ENCODE measurements around the gene METRNL.
"Not testable (repeated sequence)": the region's sequence is repeated elsewhere in the genome, so short reads cannot be mapped to it uniquely, and the experiment has no call there.

The METRNL gene

GRCh38 chr17:83052241-83052564 is 27.2 kb upstream of the METRNL start:
- DNase-seq (ENCODE audit: low spot score), result no peak

DNA sequence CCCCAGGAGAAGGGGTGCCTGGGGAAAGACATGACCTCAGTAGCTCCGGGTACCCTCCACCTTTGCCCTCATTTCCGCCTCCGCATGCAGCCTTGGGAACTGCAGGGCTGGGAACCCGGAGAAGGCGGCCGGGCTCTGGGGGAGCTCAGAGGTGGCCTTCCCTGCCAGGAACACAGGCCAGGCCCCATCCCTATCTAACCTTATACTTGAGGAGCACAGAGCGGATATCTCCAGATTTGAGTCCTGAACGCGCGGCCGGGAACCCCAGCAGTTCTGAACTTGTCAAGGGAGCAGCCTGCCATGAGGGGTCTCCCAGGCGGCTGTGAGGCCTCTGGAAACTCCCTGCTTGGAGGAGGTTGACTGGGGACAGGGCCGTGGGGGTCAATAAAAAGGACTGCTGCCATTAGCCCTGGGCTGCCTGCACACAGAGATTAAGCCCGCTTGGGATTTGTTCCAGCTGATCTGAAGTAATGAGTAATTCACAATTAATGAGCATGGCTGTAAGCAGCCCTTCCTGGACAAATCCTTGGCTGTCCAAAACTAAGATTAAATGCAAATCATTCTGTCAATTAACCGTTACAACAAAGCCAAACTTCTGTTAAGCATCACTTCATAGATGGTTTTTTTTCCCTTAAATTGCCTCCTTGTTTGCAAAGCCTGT is 26.3 kb upstream of the METRNL start:
- DNase-seq (ENCODE audit: low spot score), result no peak

DNA sequence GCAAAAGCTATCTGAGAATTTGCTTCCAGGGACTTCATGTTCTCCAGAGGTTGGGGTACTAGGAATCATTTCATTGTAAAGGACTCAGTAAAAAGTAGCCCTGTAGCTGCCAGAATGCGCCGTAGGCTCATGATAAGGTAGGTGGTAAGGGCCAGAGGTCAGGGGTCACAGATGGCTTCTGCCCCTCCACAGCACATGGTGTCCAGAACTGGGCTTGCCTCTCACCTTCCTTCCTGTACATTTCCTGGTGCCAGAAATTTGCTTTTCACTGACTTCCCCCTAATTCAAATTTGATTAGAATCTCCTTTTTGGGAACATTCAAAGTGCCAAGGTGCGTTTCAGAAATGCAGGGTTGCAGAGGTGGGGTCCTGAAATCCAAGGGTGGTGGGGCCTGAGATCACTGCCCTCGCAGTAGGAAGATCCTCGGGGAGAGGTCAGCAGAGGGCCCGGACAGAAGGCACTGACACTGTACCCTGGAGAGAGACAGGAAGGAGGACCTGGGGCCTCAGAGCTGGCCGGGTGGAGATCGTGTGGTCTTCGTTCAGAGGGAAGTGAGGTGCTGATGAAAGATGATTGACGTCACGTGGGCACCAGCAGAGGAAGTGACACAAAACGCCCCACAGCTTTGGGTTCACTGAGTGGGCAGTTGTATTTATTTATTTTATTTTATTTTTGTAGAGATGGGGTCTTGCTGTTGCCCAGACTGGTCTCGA is 25.5 kb upstream of the METRNL start:
- DNase-seq (ENCODE audit: low spot score), result no peak

DNA sequence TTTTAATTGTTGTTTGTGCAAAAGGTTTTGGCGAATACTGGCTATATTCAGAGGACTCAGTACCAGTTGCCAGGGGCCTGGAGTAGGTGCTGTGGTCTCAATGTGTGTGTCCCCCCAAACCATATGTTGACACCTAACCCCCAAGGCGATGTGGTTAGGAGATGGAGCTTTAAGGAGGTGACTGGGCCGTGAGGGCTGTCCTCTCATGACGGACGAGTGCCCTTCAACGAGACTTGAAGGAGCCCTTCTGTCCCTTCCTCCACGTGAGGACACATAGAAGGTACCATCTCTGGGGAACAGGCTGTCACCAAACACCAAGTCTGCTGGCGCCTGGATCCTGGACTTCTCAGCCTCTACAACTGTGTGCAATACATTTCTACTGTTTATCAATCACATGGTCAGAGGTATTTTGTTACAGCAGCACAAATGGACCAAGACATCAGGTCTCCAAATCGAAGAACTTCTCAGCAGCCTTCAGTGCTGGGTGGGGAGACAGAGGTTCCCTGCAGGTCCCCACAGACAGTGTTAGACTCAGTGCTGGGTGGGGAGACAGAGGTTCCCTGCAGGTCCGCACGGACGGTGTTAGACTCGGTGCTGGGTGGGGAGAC is 24.8 kb upstream of the METRNL start:
- DNase-seq (ENCODE audit: low spot score), result no peak

DNA sequence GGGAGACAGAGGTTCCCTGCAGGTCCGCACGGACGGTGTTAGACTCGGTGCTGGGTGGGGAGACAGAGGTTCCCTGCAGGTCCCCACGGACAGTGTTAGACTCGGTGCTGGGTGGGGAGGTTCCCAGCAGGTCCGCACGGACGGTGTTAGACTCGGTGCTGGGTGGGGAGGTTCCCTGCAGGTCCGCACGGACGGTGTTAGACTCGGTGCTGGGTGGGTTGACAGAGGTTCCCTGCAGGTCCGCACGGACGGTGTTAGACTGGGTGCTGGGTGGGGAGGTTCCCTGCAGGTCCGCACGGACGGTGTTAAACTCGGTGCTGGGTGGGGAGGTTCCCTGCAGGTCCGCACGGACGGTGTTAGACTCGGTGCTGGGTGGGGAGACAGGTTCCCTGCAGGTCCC is 24.2 kb upstream of the METRNL start:
- DNase-seq (ENCODE audit: low spot score), result not testable (repeated sequence)

DNA sequence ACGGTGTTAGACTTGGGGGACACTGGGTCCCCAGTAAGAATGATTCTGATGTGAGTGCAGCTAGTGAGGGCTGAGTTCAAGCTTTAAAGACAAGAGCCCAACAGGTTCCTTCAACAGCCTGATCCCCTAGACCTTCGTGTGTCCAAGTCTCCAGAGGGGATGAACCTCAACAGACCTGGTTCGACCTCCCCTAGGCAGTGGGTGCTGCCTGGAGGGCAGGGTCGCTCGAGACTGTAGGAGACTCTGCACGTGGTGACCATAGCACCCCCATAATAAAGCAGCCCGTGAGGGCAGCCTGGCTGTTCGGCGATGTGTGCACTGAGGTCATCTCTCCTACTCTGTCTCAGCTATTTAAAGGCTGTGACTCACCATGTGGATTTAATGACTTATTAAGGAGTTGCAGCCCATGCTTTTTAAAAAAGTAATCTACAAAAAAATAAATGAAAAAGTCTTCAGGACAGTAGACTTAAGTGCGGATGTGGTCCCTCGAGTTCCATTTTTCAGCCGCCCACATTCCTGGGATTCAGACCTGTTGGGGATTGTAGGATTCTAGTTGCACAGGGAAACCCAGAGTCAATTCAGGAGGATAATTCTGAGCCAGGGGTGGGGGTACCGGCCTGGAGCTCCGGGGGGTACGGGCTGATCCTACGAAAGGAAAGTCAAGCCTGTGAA is 23.4 kb upstream of the METRNL start:
- no peak for DNase-seq (ENCODE audit: low spot score)

DNA sequence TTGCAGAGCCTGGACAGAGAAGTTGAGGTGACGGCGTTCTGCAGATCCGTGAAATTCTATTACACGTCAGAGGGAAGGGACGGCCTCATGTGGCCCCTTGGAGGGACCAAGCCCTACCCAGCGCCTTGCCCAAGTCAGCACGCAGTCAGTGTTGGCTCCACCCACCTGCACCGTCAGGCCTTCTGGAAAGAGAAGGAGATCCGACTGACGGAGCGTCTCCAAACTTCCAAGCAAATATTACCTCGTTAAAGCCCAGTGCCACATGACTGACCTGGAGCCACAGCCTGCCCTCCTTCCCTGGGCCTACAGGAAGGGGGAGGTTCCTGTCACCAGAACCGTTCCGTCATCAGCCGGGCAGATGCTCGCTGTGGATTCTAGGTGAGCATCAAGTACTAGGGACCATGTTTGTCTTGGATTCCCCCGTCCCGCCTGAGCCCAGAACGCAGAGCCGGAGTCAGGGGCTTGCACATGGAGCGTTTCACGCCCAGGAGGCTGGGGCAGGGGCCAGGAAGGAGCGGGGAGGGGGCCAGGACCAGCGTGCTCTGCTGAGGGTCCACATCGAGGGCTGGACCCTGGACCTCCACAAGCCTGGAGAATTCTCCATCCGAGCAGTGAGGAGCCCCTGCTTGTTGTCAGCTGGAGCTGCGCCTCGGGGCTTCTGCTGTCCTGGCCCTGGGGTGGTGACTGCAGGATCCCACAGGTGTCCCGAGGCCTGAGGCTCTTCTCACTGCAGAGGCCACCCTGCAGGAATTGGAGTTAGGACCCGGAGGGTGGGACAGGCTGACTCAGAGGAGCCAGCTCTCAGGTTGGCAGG is 22.6 kb upstream of the METRNL start:
- no peak for DNase-seq (ENCODE audit: low spot score)

DNA sequence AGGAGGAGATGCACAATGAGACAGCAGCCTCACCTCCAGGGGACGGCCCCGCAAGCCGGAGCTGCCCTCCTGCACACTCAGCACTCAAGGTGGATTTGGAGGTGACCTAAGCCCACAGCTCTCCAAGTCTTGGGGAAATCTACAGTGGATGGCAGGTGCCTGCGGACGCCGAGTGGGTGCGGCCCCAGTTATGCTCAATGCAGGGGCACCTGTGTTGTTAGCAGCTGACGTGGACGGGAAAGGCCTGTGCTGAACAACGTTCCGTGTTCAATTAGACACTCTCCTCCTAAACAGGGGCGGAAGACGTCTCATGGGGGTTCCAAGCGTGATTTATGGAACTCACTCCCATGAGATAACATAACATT is 22.0 kb upstream of the METRNL start:
- DNase-seq (ENCODE audit: low spot score), result no peak

DNA sequence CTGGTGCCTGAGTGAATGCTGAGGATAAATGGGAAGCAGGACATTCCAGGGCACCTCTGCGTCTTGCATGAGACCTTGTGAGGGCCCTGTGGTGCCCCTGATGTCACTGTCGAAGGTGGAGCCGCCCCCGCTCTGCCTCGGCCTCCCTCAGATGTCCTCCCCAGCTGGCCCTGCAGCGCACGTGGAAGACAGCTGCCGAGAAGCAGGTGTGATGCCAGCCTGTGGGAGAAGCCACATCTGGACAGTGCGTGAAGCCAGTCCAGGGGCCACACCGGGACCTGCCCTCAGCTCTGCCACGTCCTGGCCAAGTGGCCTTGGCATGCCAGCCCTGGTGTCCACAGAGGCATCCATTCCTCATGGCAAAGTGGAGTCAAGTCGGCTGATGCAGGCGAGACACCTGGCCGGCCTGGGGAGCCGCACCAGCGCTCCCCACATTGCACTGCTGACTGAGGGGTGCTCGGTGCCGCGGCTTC is 21.6 kb upstream of the METRNL start:
- no peak for DNase-seq (ENCODE audit: low spot score)

- peak; percentile 46 for DNase-seq (ENCODE audit: low spot score)
These were observed 21.1 kb upstream of the METRNL start for GRCh38 chr17:83058266-83058798.

GRCh38 chr17:83061586-83061985 is 17.8 kb upstream of the METRNL start:
- no peak for DNase-seq (ENCODE audit: low spot score)

DNA sequence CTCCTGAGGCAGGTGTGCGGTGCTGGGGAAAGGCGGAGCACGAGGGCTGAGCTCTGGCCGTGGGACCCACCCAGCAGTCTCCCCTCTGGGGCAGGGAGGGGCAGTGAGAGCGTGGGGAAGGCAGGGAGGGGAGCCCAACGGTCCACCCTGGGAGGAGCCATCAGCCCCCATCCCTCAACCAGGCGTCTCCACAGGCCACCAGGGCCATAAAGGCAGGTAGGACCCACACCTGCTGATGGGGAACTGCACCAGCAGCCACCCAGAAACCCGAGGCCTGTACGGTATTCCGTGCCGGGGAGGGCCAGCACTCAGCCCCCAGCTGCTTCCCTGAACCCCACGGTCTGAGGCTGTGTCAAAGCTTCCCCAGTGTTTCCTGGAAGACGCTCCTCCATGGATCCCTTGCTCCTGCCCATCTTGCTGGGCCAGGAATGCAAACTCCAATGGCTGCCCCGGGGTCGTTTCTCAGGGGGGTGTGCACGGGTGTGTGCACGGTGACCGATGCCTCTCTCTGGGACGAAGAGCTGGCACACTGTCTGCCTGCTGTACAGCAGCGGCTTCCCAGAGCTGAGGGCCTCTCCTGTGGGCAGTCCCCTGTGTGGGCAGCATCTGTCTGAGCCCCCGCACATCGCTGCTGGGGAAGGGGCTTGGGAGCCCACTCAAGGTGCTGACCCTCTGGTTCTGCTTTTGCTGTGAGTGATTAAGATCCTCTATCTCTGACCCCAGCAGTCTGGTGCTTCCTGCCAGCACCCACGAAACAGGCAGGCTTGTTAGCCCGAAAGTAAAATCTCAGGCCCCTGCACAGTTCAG is 17.2 kb upstream of the METRNL start:
- DNase-seq (ENCODE audit: low spot score), result no peak

DNA sequence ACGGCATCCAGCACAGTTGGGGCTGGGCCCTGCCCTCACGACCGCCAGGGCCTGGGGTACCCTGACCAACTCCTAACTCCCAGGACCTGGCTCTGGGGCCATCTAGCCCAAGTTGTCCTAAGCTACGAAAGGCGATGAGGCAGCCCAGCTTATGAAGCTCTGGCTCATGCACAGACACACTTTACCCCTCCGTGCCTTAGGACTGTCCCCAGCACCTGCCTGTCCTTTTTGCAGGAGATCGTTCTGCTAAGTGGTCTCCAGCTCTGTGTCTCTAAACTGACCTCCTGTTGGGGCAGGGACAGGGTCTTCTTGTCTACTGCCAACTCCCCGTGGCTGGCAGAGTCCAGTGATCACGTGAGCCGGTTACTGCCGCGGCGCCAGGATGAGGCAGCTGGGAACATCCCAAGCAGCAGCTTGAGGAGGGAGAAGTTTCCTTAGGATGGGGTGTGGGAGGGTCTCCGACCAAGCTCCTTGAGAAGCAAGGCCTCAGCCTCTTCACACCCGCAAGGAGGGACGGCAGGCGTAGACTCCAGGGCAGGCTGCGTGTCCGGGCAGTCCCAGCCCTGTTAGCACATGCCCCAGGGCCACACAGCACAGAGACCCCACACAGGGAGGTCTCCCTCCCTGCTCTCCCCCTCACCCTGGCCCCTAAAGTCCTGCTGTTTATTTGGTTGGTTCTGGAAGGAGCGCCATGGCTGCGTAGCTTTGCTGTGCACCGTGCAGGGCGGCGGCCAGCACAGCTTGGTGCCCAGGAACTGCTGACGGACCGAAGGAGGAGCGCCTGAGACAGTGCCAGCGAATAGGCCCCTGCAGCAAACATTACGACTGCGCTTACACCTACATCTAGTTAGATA is 16.4 kb upstream of the METRNL start:
- DNase-seq (ENCODE audit: low spot score), result no peak

- DNase-seq (ENCODE audit: low spot score), result no peak
These were observed 15.2 kb upstream of the METRNL start for GRCh38 chr17:83064021-83064731.

DNA sequence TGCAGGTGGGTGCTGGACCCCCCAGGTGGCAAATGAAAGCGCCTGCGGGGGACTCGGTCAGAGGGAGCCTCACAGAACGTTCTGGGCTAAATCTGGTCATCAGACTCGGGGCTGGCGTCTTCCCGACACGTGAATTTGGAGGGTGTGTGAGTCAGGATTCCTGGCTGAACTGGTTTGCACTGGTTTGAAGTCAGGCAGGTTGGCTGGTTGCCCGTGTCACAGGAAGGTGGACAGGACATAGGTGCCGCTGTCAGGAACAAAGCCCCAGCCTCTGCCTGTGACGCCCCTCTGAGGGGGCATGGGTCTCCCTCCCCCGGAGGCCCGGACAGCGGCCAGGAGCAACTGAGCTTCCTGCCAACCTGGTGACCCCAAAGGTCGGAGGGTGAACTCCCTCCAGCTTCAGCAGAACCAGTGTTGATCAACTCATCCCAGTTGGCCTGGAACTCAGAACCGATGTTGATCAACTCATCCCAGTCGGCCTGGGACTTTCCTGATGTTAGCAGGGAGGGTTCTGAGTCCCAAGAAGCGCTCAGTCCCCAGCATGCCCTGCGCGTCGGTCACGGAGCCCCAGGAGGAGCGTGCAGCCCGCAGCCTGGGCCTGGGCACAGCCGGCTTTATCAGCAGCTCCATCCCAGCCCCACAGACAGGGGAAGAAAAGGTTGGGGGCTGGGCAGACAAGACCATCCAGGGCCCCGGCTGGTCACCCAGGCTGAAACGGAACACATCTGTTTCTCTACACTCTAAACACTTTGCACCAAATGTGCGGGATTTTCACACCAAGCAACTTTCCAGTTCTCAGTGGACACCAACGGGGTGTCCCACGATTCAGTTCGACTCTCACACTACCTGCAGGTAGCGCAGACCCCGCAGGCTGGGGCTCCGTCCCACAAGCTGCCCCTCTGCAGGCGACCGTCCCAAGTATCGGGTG is 14.4 kb upstream of the METRNL start:
- DNase-seq (ENCODE audit: low spot score), result no peak

DNA sequence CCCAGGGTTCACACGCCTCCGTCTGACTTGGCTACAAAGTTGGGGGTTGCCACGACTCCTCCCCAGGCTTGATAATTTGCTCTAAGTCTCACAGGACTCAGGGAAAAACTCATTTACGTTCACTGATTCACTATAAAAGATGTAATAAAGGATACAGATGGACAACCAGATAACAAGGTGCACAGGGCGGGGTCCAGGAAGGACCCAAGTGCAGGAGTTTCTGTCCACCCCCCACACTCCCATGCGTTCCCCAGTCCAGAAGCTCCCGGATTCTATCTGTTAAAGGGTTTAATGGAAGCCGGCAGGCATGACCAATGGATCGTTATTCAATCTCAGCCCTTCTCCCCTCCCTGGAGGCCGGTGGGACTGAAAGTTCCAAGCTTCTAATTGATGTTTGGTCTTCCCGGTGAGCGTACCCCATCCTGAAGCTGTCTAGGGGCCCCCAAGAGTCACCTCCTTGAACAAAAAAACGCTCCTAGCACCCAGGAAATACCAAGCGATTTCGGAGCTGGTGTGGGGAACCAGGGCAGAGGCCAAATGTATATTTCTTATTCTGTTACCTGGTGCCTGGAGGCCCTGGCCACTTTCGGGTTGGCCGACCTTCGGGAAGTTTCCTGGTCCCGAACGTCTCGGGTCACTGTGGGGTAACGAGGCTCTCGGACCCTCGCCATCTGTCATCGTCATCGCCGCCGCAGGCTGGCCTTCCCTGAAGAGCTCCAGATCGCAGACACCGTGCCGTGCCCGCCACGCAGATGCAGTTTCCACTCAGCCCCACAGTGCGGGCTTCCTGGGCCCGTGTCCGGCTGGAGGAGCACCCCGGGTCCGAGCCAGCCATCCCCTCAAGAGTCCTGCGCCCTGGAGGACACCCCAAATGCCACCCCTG is 13.5 kb upstream of the METRNL start:
- no peak for DNase-seq (ENCODE audit: low spot score)

DNA sequence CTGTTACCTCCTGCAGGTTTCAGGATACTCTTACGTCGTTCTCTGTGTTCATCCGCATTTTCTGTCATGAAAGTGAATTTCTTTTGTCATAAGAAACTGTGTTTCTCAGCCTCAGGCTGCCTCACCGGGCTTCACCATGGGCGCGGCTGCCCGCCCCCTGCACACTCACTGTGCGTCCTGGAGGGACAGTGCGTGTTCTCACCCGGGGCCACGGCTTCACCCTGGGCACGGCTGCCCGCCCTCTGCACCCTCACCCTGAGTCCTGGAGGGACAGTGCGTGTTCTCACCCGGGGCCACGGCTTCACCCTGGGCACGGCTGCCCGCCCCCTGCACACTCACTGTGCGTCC is 12.9 kb upstream of the METRNL start:
- not testable (repeated sequence) for DNase-seq (ENCODE audit: low spot score)

Measured in cerebellar cortex (tissue), 1 donor.